ENCODE data around the gene MCFD2. TPM values are rescaled to one million over a fixed set of nuclear protein-coding genes. Genes with fewer than 3 reads are reported as not detected.
"Not testable (repeated sequence)": the region's sequence is repeated elsewhere in the genome, so short reads cannot be mapped to it uniquely, and the experiment has no call there.

Gene MCFD2
- polyA plus RNA-seq, 2 donors: 12.4 to 20.4 TPM

- 45 to 47% methylated on average over 11 of the region's 11 CpGs for WGBS, 2 donors
- no peak overlapping the region for H3K4me3 ChIP-seq (ENCODE audit: low read depth in 1 of 2, low read length in 2 of 2)
- no peaks in the 10 kb centered on the region for H3K36me3 ChIP-seq (ENCODE audit: control insufficient read depth in 2 of 2, insufficient read depth in 2 of 2, low read length in 1 of 2)
- no peaks in the 10 kb centered on the region for H3K27me3 ChIP-seq (ENCODE audit: control insufficient read depth in 1 of 2, insufficient read depth in 2 of 2, low read length in 2 of 2)
- H3K27ac ChIP-seq (ENCODE audit: low read depth in 2 of 2, low read length in 1 of 2): no peak overlapping the region
- H3K9me3 ChIP-seq (ENCODE audit: control insufficient read depth in 2 of 2, insufficient read depth in 1 of 2, low read depth in 1 of 2, low read length in 1 of 2): peaks cover 0 to 3% of the 10 kb centered on the region in 2 donors
- H3K4me1 ChIP-seq (ENCODE audit: control insufficient read depth in 2 of 2, insufficient read depth in 2 of 2, low read length in 1 of 2): peaks cover 3 to 5% of the 10 kb centered on the region in 2 donors
Observed at GRCh38 chr2:46876741-46877384, 38.7 kb downstream of the MCFD2 start.

- not testable (repeated sequence) for H3K9me3 ChIP-seq (ENCODE audit: control insufficient read depth in 2 of 2, insufficient read depth in 1 of 2, low read depth in 1 of 2, low read length in 1 of 2); H3K27ac ChIP-seq (ENCODE audit: low read depth in 2 of 2, low read length in 1 of 2); H3K27me3 ChIP-seq (ENCODE audit: control insufficient read depth in 1 of 2, insufficient read depth in 2 of 2, low read length in 2 of 2); H3K4me3 ChIP-seq (ENCODE audit: low read depth in 1 of 2, low read length in 2 of 2); H3K36me3 ChIP-seq (ENCODE audit: control insufficient read depth in 2 of 2, insufficient read depth in 2 of 2, low read length in 1 of 2); H3K4me1 ChIP-seq (ENCODE audit: control insufficient read depth in 2 of 2, insufficient read depth in 2 of 2, low read length in 1 of 2)
- WGBS, 2 donors: 75% methylated on average over 4 to 5 of the region's 5 CpGs
Observed at GRCh38 chr2:46875962-46876689, 39.5 kb downstream of the MCFD2 start.

- Histone ChIP-seq H3K9me3 (ENCODE audit: control insufficient read depth in 2 of 2, insufficient read depth in 1 of 2, low read depth in 1 of 2, low read length in 1 of 2) (peaks cover 0 to 3% of the 10 kb centered on the region in 2 donors), H3K4me1 (ENCODE audit: control insufficient read depth in 2 of 2, insufficient read depth in 2 of 2, low read length in 1 of 2) (peaks cover 3 to 5% of the 10 kb centered on the region in 2 donors), H3K36me3 (ENCODE audit: control insufficient read depth in 2 of 2, insufficient read depth in 2 of 2, low read length in 1 of 2) (no peaks in the 10 kb centered on the region), H3K4me3 (ENCODE audit: low read depth in 1 of 2, low read length in 2 of 2) (no peak overlapping the region), H3K27me3 (ENCODE audit: control insufficient read depth in 1 of 2, insufficient read depth in 2 of 2, low read length in 2 of 2) (no peaks in the 10 kb centered on the region), H3K27ac (ENCODE audit: low read depth in 2 of 2, low read length in 1 of 2) (no peak overlapping the region)
- WGBS, 2 donors: 83 to 87% methylated on average over 8 of the region's 8 CpGs
Observed at GRCh38 chr2:46875226-46875899, 40.2 kb downstream of the MCFD2 start.

DNA sequence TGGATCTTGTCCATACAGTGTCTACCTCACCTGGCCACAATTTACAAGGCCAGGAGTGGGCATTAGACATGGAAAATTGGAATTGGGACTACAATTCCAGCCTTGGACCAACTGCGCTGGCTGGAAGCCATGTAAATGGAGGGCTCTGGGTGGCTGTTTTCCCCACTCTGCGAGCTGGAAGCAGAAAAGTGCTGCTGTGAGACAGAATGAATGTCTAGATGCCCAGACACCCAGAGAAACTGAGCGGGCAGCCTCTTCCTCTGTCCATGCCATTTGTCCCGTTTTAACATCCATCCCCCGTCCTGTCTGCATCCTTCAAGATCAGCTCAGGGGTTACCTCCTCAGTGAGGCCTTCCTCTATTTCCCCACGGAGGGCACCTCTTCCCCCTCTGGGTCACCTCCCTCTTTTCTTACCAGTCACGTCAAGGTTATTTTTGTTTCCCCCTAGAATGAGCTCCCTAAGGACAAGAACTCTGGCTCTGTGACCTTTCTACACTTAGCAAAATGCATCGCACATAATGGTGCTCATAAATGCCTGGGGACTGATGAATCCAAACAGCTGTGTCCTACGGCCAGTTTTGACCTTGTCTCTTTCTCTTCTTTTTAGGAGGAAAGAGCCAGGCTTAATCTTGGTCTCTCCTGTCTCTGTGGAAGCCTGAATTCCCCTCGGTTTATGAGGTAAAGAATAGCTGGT, 41.2 kb downstream of the MCFD2 start:
- 81 to 88% methylated on average over 10 of the region's 10 CpGs for WGBS, 2 donors
- H3K4me1 ChIP-seq (ENCODE audit: control insufficient read depth in 2 of 2, insufficient read depth in 2 of 2, low read length in 1 of 2): peaks cover 3 to 5% of the 10 kb centered on the region in 2 donors

DNA sequence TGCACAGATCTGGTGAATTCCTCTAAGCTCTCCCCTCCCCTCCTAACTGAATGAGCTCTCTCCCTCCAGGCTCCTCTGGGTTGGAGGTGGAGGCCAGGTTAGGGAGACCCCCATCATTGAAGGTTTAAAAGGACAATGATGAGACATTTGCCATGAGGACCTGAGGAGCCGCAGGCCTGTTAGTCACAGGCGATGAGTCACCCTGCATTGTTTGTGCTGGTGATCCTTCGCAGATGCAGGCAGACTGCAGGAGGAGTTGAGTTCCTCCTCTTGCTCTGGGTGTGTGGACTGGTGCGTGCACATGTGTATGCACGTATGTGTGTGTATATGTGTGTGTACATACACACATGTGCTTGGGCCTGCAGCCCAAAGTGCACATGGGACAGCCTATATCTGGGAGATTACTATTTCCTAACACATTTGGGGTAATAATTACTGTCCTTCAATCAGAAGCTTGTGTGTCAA, 42.0 kb downstream of the MCFD2 start:
- H3K27me3 ChIP-seq (ENCODE audit: control insufficient read depth in 1 of 2, insufficient read depth in 2 of 2, low read length in 2 of 2): no peaks in the 10 kb centered on the region
- peaks cover 3 to 5% of the 10 kb centered on the region in 2 donors for H3K4me1 ChIP-seq (ENCODE audit: control insufficient read depth in 2 of 2, insufficient read depth in 2 of 2, low read length in 1 of 2)

More for the DNA sequence above, 41.2 kb downstream of the MCFD2 start:
- Histone ChIP-seq H3K36me3 (ENCODE audit: control insufficient read depth in 2 of 2, insufficient read depth in 2 of 2, low read length in 1 of 2) (no peaks in the 10 kb centered on the region), H3K27me3 (ENCODE audit: control insufficient read depth in 1 of 2, insufficient read depth in 2 of 2, low read length in 2 of 2) (no peaks in the 10 kb centered on the region), H3K9me3 (ENCODE audit: control insufficient read depth in 2 of 2, insufficient read depth in 1 of 2, low read depth in 1 of 2, low read length in 1 of 2) (peaks cover 0 to 3% of the 10 kb centered on the region in 2 donors), H3K27ac (ENCODE audit: low read depth in 2 of 2, low read length in 1 of 2) (no peak overlapping the region), H3K4me3 (ENCODE audit: low read depth in 1 of 2, low read length in 2 of 2) (no peak overlapping the region)

DNA sequence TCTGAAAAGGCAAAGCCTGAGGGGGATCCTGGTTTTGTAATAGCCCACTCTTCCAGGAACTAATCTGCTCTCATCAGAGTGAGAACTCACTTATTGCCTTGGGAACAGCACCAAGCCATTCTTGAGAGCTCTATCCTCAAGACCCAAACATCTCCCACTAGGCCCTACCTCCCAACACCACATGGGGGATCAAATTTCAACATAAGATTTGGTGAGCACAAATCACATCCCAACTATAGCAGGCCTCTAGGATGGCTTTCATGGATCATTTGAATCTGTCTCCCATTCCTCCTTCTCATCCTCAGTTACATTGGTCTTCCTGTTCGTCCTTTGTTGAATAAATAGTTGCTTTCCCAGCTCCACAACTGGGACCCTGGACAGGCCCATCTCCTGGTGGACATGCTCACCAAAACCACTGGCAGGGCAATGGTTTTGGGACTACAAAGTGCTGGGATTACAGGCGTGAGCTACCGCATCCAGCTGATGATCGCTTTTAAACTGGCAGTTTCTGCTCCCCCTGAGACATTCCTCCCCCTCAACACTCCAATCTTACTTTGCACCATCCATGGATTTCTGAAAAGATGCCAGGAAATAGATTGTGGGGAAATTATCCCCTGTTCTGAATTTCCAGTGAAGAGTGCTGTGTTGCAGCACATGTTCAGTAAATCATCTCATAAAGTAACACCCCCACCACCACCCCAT, 42.6 kb downstream of the MCFD2 start:
- peaks cover 3 to 5% of the 10 kb centered on the region in 2 donors for H3K4me1 ChIP-seq (ENCODE audit: control insufficient read depth in 2 of 2, insufficient read depth in 2 of 2, low read length in 1 of 2)

More for the DNA sequence above, 42.0 kb downstream of the MCFD2 start:
- Histone ChIP-seq H3K9me3 (ENCODE audit: control insufficient read depth in 2 of 2, insufficient read depth in 1 of 2, low read depth in 1 of 2, low read length in 1 of 2) (peaks cover 0 to 3% of the 10 kb centered on the region in 2 donors), H3K36me3 (ENCODE audit: control insufficient read depth in 2 of 2, insufficient read depth in 2 of 2, low read length in 1 of 2) (no peaks in the 10 kb centered on the region), H3K27ac (ENCODE audit: low read depth in 2 of 2, low read length in 1 of 2) (no peak overlapping the region), H3K4me3 (ENCODE audit: low read depth in 1 of 2, low read length in 2 of 2) (no peak overlapping the region)
- 23 to 26% methylated on average over 5 of the region's 5 CpGs for WGBS, 2 donors

GRCh38 chr2:46871976-46872381, 43.6 kb downstream of the MCFD2 start:
- Histone ChIP-seq H3K4me3 (ENCODE audit: low read depth in 1 of 2, low read length in 2 of 2) (no peak overlapping the region), H3K27ac (ENCODE audit: low read depth in 2 of 2, low read length in 1 of 2) (no peak overlapping the region), H3K27me3 (ENCODE audit: control insufficient read depth in 1 of 2, insufficient read depth in 2 of 2, low read length in 2 of 2) (no peaks in the 10 kb centered on the region), H3K36me3 (ENCODE audit: control insufficient read depth in 2 of 2, insufficient read depth in 2 of 2, low read length in 1 of 2) (no peaks in the 10 kb centered on the region), H3K4me1 (ENCODE audit: control insufficient read depth in 2 of 2, insufficient read depth in 2 of 2, low read length in 1 of 2) (peaks cover 2 to 5% of the 10 kb centered on the region in 2 donors), H3K9me3 (ENCODE audit: control insufficient read depth in 2 of 2, insufficient read depth in 1 of 2, low read depth in 1 of 2, low read length in 1 of 2) (no peaks in the 10 kb centered on the region)
- 91 to 96% methylated on average over 6 of the region's 6 CpGs for WGBS, 2 donors

More for the DNA sequence above, 42.6 kb downstream of the MCFD2 start:
- no peaks in the 10 kb centered on the region for H3K27me3 ChIP-seq (ENCODE audit: control insufficient read depth in 1 of 2, insufficient read depth in 2 of 2, low read length in 2 of 2)
- no peak overlapping the region for H3K27ac ChIP-seq (ENCODE audit: low read depth in 2 of 2, low read length in 1 of 2)
- peaks cover 0 to 3% of the 10 kb centered on the region in 2 donors for H3K9me3 ChIP-seq (ENCODE audit: control insufficient read depth in 2 of 2, insufficient read depth in 1 of 2, low read depth in 1 of 2, low read length in 1 of 2)
- H3K36me3 ChIP-seq (ENCODE audit: control insufficient read depth in 2 of 2, insufficient read depth in 2 of 2, low read length in 1 of 2): no peaks in the 10 kb centered on the region
- H3K4me3 ChIP-seq (ENCODE audit: low read depth in 1 of 2, low read length in 2 of 2): no peak overlapping the region
- 91 to 95% methylated on average over 4 of the region's 4 CpGs for WGBS, 2 donors

- Histone ChIP-seq H3K27me3 (ENCODE audit: control insufficient read depth in 1 of 2, insufficient read depth in 2 of 2, low read length in 2 of 2) (no peaks in the 10 kb centered on the region), H3K4me3 (ENCODE audit: low read depth in 1 of 2, low read length in 2 of 2) (no peak overlapping the region), H3K36me3 (ENCODE audit: control insufficient read depth in 2 of 2, insufficient read depth in 2 of 2, low read length in 1 of 2) (no peaks in the 10 kb centered on the region), H3K9me3 (ENCODE audit: control insufficient read depth in 2 of 2, insufficient read depth in 1 of 2, low read depth in 1 of 2, low read length in 1 of 2) (no peaks in the 10 kb centered on the region), H3K27ac (ENCODE audit: low read depth in 2 of 2, low read length in 1 of 2) (no peak overlapping the region), H3K4me1 (ENCODE audit: control insufficient read depth in 2 of 2, insufficient read depth in 2 of 2, low read length in 1 of 2) (peaks cover 5 to 8% of the 10 kb centered on the region in 2 donors)
- WGBS, 2 donors: 83 to 85% methylated on average over 8 of the region's 8 CpGs
Observed at GRCh38 chr2:46870051-46870839, 45.4 kb downstream of the MCFD2 start.

Measured in esophagus (tissue), 2 donors.